Stimulated activated CD4-positive, alpha-beta T cell treated with anti-CD3 and anti-CD28 coated beads, Interleukin-15, amount 100 ng/mL, for 48 hours (primary cell): ENCODE measurements around the gene BEND3.

Experiments
- DNase-seq, 2 donors: peaks; one replicate each; pipeline ENCODE4 v3.0.0-alpha.2; 2020; ENCODE audit warnings: low read depth in 2 of 2

BEND3 gene

GRCh38 chr6:107083047-107083768 lies 32.1 kb downstream of the BEND3 start:
- no peak for DNase-seq

- no peak for DNase-seq
These were observed 33.3 kb downstream of the BEND3 start for GRCh38 chr6:107082045-107082444.

- DNase-seq: no peak
These were observed 35.3 kb downstream of the BEND3 start for GRCh38 chr6:107080036-107080435.

- DNase-seq: no peak
These were observed 35.9 kb downstream of the BEND3 start for GRCh38 chr6:107079429-107079828.

- DNase-seq: no peak
These were observed 37.6 kb downstream of the BEND3 start for GRCh38 chr6:107077710-107078109.

- DNase-seq: no peak
These were observed 39.3 kb downstream of the BEND3 start for GRCh38 chr6:107075951-107076381.

GRCh38 chr6:107070686-107071085 lies 44.6 kb downstream of the BEND3 start:
- DNase-seq: no peak

- no peak for DNase-seq
These were observed 45.4 kb downstream of the BEND3 start for GRCh38 chr6:107069631-107070548.

- DNase-seq: no peak
These were observed 46.4 kb downstream of the BEND3 start for GRCh38 chr6:107068691-107069630.

- no peak for DNase-seq
These were observed 48.3 kb downstream of the BEND3 start for GRCh38 chr6:107066697-107067659.

GRCh38 chr6:107064579-107065065 lies 50.7 kb downstream of the BEND3 start:
- peak in 1 of 2 donors; percentile 7 for DNase-seq

GRCh38 chr6:107062691-107063090 lies 52.6 kb downstream of the BEND3 start:
- no peak for DNase-seq

- DNase-seq: no peak
These were observed 53.9 kb downstream of the BEND3 start for GRCh38 chr6:107061125-107062020.

GRCh38 chr6:107060704-107061103 lies 54.6 kb downstream of the BEND3 start:
- no peak for DNase-seq

- DNase-seq: no peak
These were observed 55.7 kb downstream of the BEND3 start for GRCh38 chr6:107059606-107060005.

- DNase-seq: no peak
These were observed 57.6 kb downstream of the BEND3 start for GRCh38 chr6:107057679-107058078.

- DNase-seq: no peak
These were observed 58.5 kb downstream of the BEND3 start for GRCh38 chr6:107056796-107057195.

- DNase-seq: no peak
These were observed 67.5 kb downstream of the BEND3 start for GRCh38 chr6:107047807-107048206.
